Hepatocyte (in vitro differentiated cells): ENCODE data around the gene FGFR3.

Experiments used
- CTCF ChIP-seq: fragments of 200-600 bp; sonication (generic); IDR thresholded peaks from 2 replicates; pipeline ENCODE4 v1.5.1; 2016; ENCODE audit warnings: antibody characterized with exemption, mild to moderate bottlenecking; ENCODE audit not compliant: poor library complexity
- EZH2 ChIP-seq: fragments of 200-600 bp; sonication (generic); IDR thresholded peaks from 2 replicates; pipeline ENCODE4 v1.6.1; 2016; ENCODE audit warnings: antibody characterized with exemption, mild to moderate bottlenecking, borderline replicate concordance

- TF ChIP-seq CTCF (peak; percentile 8), EZH2 (no peak)
Measured at GRCh38 chr4:1813915-1814314, 20.8 kb downstream of the FGFR3 start.
